OCI-LY3 (cell line): ENCODE data around the gene PDE10A.

Experiments used
- H2AFZ ChIP-seq: fragments of 200-600, 300-600 bp; shearing (Covaris generic); 2 replicates; pipeline ENCODE4 v1.6.0; 2014; ENCODE audit warnings: antibody characterized with exemption, low read depth, low read length
- H3K27ac ChIP-seq: fragments of 200-600, 300-600 bp; sonication (generic); 2 replicates; pipeline ENCODE4 v1.5.1; 2014; ENCODE audit warnings: mild to moderate bottlenecking, low read length, moderate library complexity, mixed read lengths
- H3K27me3 ChIP-seq: fragments of 200-600, 300-600 bp; sonication (generic); 2 replicates; pipeline ENCODE4 v1.6.1; 2014; ENCODE audit warnings: low read depth, low read length, mixed read lengths
- H3K36me3 ChIP-seq: fragments of 200-600, 300-600 bp; sonication (generic); replicated peaks from 2 replicates; pipeline ENCODE3; 2014; ENCODE audit warnings: low read depth, low read length, mixed read lengths
- H3K4me1 ChIP-seq: fragments of 300-600, 200-600 bp; sonication (generic); 2 replicates; pipeline ENCODE4 v1.6.1; 2014; ENCODE audit warnings: low read length, mixed read lengths
- H3K4me2 ChIP-seq: fragments of 200-600, 300-600 bp; sonication (generic); 2 replicates; pipeline ENCODE4 v1.6.1; 2014; ENCODE audit warnings: low read length, mixed read lengths
- H3K4me3 ChIP-seq: fragments of 300-600, 200-600 bp; sonication (generic); 2 replicates; pipeline ENCODE4 v1.5.1; 2014; ENCODE audit warnings: antibody characterized with exemption, mild to moderate bottlenecking, low read length, moderate library complexity
- H3K79me2 ChIP-seq: fragments of 300-600, 200-600 bp; shearing (Covaris generic); 2 replicates; pipeline ENCODE4 v1.6.1; 2014; ENCODE audit warnings: mild to moderate bottlenecking, low read length, mixed read lengths
- H3K9ac ChIP-seq: fragments of 300-600, 200-600 bp; shearing (Covaris generic); 2 replicates; pipeline ENCODE4 v1.6.0; 2014; ENCODE audit warnings: mild to moderate bottlenecking, low read length, moderate library complexity
- H3K9me3 ChIP-seq: fragments of 200-600, 300-600 bp; shearing (Covaris generic); 2 replicates; pipeline ENCODE4 v1.6.1; 2014; ENCODE audit warnings: low read length, mixed read lengths; ENCODE audit not compliant: insufficient read depth
- H4K20me1 ChIP-seq: fragments of 200-600, 300-600 bp; sonication (generic); 2 replicates; pipeline ENCODE4 v1.6.1; 2016; ENCODE audit warnings: low read length, mixed read lengths; ENCODE audit not compliant: insufficient read depth
- CTCF ChIP-seq: fragments of 200-600, 300-600 bp; sonication (generic); IDR thresholded peaks from 2 replicates; pipeline ENCODE4 v1.5.1; 2014; ENCODE audit warnings: antibody characterized with exemption, low read length, low read depth
- EZH2phosphoT487 ChIP-seq: fragments of 200-600 bp; shearing (Covaris generic); IDR thresholded peaks from 2 replicates; pipeline ENCODE4 v1.6.1; 2018; ENCODE audit warnings: antibody characterized with exemption, mixed run types, low read depth

Gene PDE10A

GRCh38 chr6:165571068-165571682 is 91.9 kb downstream of the PDE10A start:
- Histone ChIP-seq H3K4me3 (no peak overlapping the region), H3K36me3 (no peaks in the 10 kb centered on the region), H3K4me2 (no peak overlapping the region), H3K9ac (no peak overlapping the region), H2AFZ (no peak overlapping the region), H4K20me1 (no peaks in the 10 kb centered on the region), H3K9me3 (no peaks in the 10 kb centered on the region), H3K27me3 (no peaks in the 10 kb centered on the region), H3K4me1 (peaks cover 4% of the 10 kb centered on the region; the same call in 1 of the 2 replicates), H3K79me2 (no peaks in the 10 kb centered on the region), H3K27ac (no peak overlapping the region)
- TF ChIP-seq CTCF = no peak
- TF ChIP-seq EZH2phosphoT487 = no peak

- Histone ChIP-seq H3K27ac (no peak overlapping the region), H3K36me3 (no peaks in the 10 kb centered on the region), H3K9ac (no peak overlapping the region), H3K9me3 (no peaks in the 10 kb centered on the region), H3K4me3 (no peak overlapping the region), H3K4me1 (peaks cover 4% of the 10 kb centered on the region; the same call in 1 of the 2 replicates), H4K20me1 (no peaks in the 10 kb centered on the region), H3K4me2 (no peak overlapping the region), H3K27me3 (no peaks in the 10 kb centered on the region), H3K79me2 (no peaks in the 10 kb centered on the region), H2AFZ (no peak overlapping the region)
- TF ChIP-seq EZH2phosphoT487 = no peak
- no peak for TF ChIP-seq CTCF
These were observed 94.7 kb downstream of the PDE10A start for GRCh38 chr6:165568326-165568725.

GRCh38 chr6:165566088-165566828 is 96.8 kb downstream of the PDE10A start:
- Histone ChIP-seq H3K4me2 (no peak overlapping the region), H4K20me1 (no peaks in the 10 kb centered on the region), H3K4me1 (no peaks in the 10 kb centered on the region), H3K79me2 (no peaks in the 10 kb centered on the region), H3K9me3 (no peaks in the 10 kb centered on the region), H3K36me3 (no peaks in the 10 kb centered on the region), H3K9ac (no peak overlapping the region), H2AFZ (no peak overlapping the region), H3K4me3 (no peak overlapping the region), H3K27ac (no peak overlapping the region), H3K27me3 (no peaks in the 10 kb centered on the region)
- no peak for TF ChIP-seq EZH2phosphoT487
- no peak for TF ChIP-seq CTCF

- H2AFZ ChIP-seq = no peak overlapping the region
- no peaks in the 10 kb centered on the region for H3K4me1 ChIP-seq
- no peak for TF ChIP-seq EZH2phosphoT487
- no peak for TF ChIP-seq CTCF
- no peaks in the 10 kb centered on the region for H3K36me3 ChIP-seq
- no peaks in the 10 kb centered on the region for H3K9me3 ChIP-seq
- no peaks in the 10 kb centered on the region for H4K20me1 ChIP-seq
- H3K4me2 ChIP-seq = no peak overlapping the region
- H3K4me3 ChIP-seq = no peak overlapping the region
- no peaks in the 10 kb centered on the region for H3K27me3 ChIP-seq
- no peaks in the 10 kb centered on the region for H3K79me2 ChIP-seq
- H3K27ac ChIP-seq = no peak overlapping the region
- no peak overlapping the region for H3K9ac ChIP-seq
These were observed 100.5 kb downstream of the PDE10A start for GRCh38 chr6:165562421-165563090.
